GM12874 (cell line): ENCODE measurements around the gene TMEM132D.

Experiments used
- TF ChIP-seq, protein P1 (sequence below): IDR thresholded peaks from 2 replicates; pipeline ENCODE4 v1.5.1; 2011; ENCODE audit warnings: low read depth, mild to moderate bottlenecking, control low read depth, low read length, moderate library complexity; ENCODE audit not compliant: insufficient read depth

TMEM132D gene

DNA sequence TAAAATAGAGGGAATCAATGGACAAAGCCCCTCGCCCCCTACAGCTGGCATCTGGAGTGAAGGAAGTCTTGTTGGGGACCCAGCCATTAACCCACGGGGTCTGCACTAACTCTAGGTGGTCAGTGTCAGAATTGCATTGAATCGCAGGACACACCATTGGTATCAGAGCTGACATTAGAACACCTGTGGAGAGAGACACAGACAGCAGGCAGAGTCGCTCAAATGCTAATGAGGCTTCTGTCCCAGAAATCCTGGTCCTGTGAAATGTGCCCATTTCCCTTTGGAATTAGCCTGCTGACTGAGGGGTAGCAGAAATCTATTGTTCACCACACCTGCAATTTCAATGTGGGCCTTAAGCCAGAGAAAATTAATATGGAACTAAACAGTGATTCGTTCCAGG, 33.0 kb downstream of the TMEM132D start:
- TF ChIP-seq, protein P1, sequence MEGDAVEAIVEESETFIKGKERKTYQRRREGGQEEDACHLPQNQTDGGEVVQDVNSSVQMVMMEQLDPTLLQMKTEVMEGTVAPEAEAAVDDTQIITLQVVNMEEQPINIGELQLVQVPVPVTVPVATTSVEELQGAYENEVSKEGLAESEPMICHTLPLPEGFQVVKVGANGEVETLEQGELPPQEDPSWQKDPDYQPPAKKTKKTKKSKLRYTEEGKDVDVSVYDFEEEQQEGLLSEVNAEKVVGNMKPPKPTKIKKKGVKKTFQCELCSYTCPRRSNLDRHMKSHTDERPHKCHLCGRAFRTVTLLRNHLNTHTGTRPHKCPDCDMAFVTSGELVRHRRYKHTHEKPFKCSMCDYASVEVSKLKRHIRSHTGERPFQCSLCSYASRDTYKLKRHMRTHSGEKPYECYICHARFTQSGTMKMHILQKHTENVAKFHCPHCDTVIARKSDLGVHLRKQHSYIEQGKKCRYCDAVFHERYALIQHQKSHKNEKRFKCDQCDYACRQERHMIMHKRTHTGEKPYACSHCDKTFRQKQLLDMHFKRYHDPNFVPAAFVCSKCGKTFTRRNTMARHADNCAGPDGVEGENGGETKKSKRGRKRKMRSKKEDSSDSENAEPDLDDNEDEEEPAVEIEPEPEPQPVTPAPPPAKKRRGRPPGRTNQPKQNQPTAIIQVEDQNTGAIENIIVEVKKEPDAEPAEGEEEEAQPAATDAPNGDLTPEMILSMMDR: no peak

DNA sequence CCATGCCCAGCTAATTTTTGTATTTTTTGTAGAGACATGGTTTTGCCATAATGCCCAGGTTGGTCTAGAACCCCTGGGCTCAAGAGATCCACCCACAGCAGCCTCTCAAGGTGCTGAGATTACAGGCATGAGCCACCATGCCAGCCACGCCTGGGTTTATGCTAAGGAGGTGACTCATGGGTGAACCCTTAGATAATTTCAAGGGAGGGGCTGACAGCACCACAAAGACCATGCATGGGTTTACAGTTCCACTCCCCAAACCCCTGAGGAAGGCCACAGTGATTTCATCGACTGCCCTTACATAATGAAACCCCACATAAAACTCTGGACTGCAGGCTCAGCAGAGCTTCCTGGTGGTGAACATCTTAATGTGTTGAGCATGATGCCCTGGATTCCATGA, 33.7 kb downstream of the TMEM132D start:
- TF ChIP-seq, protein P1: no peak

DNA sequence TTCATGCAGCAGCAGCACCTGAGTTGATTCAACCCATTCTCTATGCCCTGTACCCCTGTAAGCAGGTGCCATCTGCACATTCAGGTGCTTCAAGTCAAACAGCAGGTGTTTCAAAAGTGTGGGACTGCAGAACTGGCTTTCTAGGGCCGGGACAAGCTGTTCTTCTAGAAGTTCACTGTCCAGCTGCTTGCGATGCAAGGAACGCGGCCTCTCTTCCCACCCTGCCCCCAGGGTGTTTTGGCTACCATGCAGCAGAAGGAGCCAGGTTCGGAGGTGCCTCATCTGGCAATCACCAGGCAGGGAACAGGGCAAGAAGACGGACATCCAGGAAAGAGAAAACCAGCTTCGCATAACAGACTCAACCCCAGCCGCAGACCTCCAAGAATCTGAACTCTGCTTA, 35.2 kb downstream of the TMEM132D start:
- TF ChIP-seq, protein P1: no peak

DNA sequence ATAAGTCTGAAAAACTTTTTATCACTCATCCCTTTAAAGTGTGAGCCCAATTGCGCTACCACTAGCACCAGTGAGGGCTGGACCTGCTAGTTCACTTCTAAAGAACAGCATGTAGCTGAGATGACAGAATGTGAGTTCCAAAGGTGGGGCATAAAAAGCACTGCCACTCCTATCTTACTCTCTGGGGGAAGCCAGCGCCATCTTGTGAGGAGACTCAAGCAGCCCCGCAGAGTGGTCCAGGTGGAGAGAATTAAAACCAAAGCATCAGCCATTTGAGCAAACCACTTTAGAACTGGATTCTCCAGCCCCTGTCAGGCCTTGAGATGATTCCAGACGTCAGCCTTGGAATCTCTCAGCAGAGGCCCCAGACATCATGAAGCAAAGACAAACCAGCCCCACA, 39.9 kb downstream of the TMEM132D start:
- TF ChIP-seq, protein P1: no peak

DNA sequence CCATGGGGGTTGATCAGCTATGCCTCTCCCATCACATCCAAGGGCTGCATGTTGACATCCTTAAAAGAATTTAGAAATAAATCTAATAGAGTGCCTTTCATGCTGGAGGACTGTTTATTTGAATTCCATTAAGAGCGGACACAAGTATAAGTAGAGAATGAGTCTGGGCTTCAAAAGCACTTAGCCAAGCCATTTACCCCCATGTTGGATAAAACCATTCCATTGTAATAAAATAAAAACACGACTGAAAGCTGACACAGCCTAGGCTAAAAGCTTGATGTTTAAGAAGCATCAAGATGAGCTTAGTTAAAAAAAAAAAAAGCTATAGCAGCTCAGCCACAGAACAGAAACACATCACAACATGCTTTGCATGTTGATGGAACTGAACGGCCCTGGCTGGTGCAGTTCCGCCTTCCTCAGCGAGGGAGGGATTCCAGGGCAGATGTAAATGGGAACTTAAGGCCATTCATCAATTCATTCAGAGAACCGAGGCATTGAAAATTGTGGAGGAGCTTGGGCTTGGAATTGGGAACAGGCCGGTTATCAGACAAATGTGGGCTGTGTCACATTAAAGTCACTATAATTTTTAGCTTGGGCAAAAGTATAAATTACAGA, 41.2 kb downstream of the TMEM132D start:
- TF ChIP-seq, protein P1: no peak

DNA sequence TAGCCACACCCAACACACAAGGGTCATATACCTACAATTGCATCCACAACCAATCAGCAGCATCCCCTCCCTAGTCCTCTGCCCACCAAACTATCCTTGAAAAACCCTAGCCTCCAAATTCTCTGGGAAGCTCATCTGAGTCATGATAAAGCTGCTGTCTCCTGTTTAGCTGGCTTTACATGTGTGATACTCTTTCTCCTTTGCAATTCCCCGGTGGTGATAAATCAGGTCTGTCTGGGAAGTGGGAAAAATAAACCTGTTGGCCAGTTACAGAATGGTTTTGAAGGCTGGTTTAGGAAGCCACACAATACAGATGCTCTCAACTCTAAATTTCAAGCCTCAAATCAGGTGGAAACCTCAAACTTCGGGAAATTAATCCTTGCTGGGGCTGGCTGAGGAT, 41.9 kb downstream of the TMEM132D start:
- TF ChIP-seq, protein P1: no peak

DNA sequence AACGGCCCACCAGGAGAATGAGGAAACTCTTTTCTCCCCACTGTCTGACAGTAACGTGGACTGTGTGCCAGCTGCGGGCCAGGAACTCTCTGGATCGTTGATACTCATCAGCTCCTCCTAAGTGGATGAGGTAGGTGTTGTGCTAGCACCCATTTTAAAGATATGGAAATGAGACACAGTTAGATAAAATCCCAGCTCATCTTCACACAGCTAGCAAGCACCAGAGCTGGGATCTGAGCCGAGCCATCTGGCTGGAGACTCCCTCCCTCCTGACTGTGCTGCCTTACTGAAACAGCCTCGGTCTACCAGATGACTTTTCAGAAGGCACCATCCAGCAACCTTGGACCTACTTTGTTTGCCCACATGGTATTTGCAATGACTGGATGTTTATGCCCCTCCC, 49.2 kb downstream of the TMEM132D start:
- TF ChIP-seq, protein P1: no peak
